ENCODE data around the gene SNTN. TPM values are rescaled to one million over a fixed set of nuclear protein-coding genes. Genes with fewer than 3 reads are reported as not detected.

Gene SNTN
- not detected for total RNA-seq

GRCh38 chr3:63652066-63652725 is at the start of gene SNTN:
Gene SNTN (plus strand): TSS chr3:63652675. CDS start chr3:63652688, 13 bp downstream.
- no peak for DNase-seq (ENCODE audit: low spot score in 2 of 2)
- 70 to 76% methylated on average over 5 of the region's 5 CpGs for WGBS, 2 donors
- H3K4me3 ChIP-seq, result no peak within 1 kb of the TSS
- H3K27me3 ChIP-seq, result no peaks in the 10 kb centered on the region
- H3K36me3 ChIP-seq, result no peaks in the 10 kb centered on the region
- peaks cover 0 to 1% (median 0%) of the 10 kb centered on the region in 4 donors for H3K4me1 ChIP-seq
- H3K27ac ChIP-seq, result no peak within 1 kb of the TSS
- no peaks in the 10 kb centered on the region for H3K9me3 ChIP-seq
- no peak for TF ChIP-seq POLR2A (IDR thresholded peaks at IDR 0.05)
- no peak for TF ChIP-seq CTCF (IDR thresholded peaks at IDR 0.05)
- TF ChIP-seq EP300 (IDR thresholded peaks at IDR 0.05), result no peak

- no peak for DNase-seq (ENCODE audit: low spot score in 2 of 2)
- Histone ChIP-seq H3K4me1 (no peaks in the 10 kb centered on the region), H3K4me3 (no peak overlapping the region), H3K9me3 (no peaks in the 10 kb centered on the region), H3K27me3 (no peaks in the 10 kb centered on the region), H3K27ac (no peak overlapping the region), H3K36me3 (no peaks in the 10 kb centered on the region)
- TF ChIP-seq CTCF (IDR thresholded peaks at IDR 0.05) (no peak), POLR2A (IDR thresholded peaks at IDR 0.05) (no peak), EP300 (IDR thresholded peaks at IDR 0.05) (no peak)
- 47 to 55% methylated on average over 3 of the region's 3 CpGs for WGBS, 2 donors
Observed at GRCh38 chr3:63607716-63608115, 44.8 kb upstream of the SNTN start.

GRCh38 chr3:63609408-63609807 is 43.1 kb upstream of the SNTN start:
- Histone ChIP-seq H3K4me3 (no peak overlapping the region), H3K9me3 (no peaks in the 10 kb centered on the region), H3K27me3 (no peaks in the 10 kb centered on the region), H3K36me3 (no peaks in the 10 kb centered on the region), H3K27ac (no peak overlapping the region), H3K4me1 (no peaks in the 10 kb centered on the region)
- 89 to 92% methylated on average over 7 of the region's 7 CpGs for WGBS, 2 donors
- no peak for DNase-seq (ENCODE audit: low spot score in 2 of 2)
- TF ChIP-seq POLR2A (IDR thresholded peaks at IDR 0.05) (no peak), CTCF (IDR thresholded peaks at IDR 0.05) (no peak), EP300 (IDR thresholded peaks at IDR 0.05) (no peak)

- H3K27me3 ChIP-seq, result no peaks in the 10 kb centered on the region
- no peak overlapping the region for H3K27ac ChIP-seq
- H3K36me3 ChIP-seq, result no peaks in the 10 kb centered on the region
- H3K9me3 ChIP-seq, result no peaks in the 10 kb centered on the region
- H3K4me1 ChIP-seq, result no peaks in the 10 kb centered on the region
- WGBS, 2 donors, result 89 to 91% methylated on average over 4 of the region's 4 CpGs
- no peak overlapping the region for H3K4me3 ChIP-seq
- no peak for DNase-seq (ENCODE audit: low spot score in 2 of 2)
- TF ChIP-seq EP300 (IDR thresholded peaks at IDR 0.05) (no peak), CTCF (IDR thresholded peaks at IDR 0.05) (no peak), POLR2A (IDR thresholded peaks at IDR 0.05) (no peak)
Observed at GRCh38 chr3:63609834-63610233, 42.6 kb upstream of the SNTN start.

GRCh38 chr3:63611382-63611781 is 41.1 kb upstream of the SNTN start:
- Histone ChIP-seq H3K27me3 (no peaks in the 10 kb centered on the region), H3K36me3 (no peaks in the 10 kb centered on the region), H3K4me1 (no peaks in the 10 kb centered on the region), H3K9me3 (no peaks in the 10 kb centered on the region), H3K27ac (no peak overlapping the region), H3K4me3 (no peak overlapping the region)
- no peak for DNase-seq (ENCODE audit: low spot score in 2 of 2)
- no peak for TF ChIP-seq EP300 (IDR thresholded peaks at IDR 0.05)
- TF ChIP-seq CTCF (IDR thresholded peaks at IDR 0.05), result no peak
- TF ChIP-seq POLR2A (IDR thresholded peaks at IDR 0.05), result no peak
- WGBS, 2 donors, result 81 to 87% methylated on average over 1 of the region's 1 CpG
